PC-3 (cell line): ENCODE data around the gene GRK6. TPM values are rescaled to one million over a fixed set of nuclear protein-coding genes. Genes with fewer than 3 reads are reported as not detected.

ENCODE experiments used
- ATAC-seq: fragments of 200-7000 bp; cut with Tn5 transposase; 2 replicates; pipeline ENCODE4 v1.9.1; 2020; ENCODE audit warnings: mild to moderate bottlenecking, moderate library complexity
- BruUV-seq: library from RNA; stranded (reverse); fragments of 400-500 nt; replicated peaks from 2 replicates; lab custom pipeline; 2021; lab: Mats Ljungman, UMichigan
- CTCF ChIA-PET: fragments of 300-600 bp; sonication (Branson Sonifier 250); formaldehyde crosslinking; loops from one replicate; lab custom pipeline; 2022; ENCODE audit warnings: antibody characterized with exemption; lab: Charles Lee
- POLR2A ChIA-PET: fragments of 300-600 bp; sonication (Branson Sonifier 250); formaldehyde crosslinking; loops from one replicate; lab custom pipeline; 2022; ENCODE audit warnings: antibody characterized with exemption; ENCODE audit not compliant: unreplicated experiment; lab: Charles Lee
- DNase-seq: peaks from one replicate; pipeline ENCODE4 v3.0.0-alpha.2; 2015
- H2AFZ ChIP-seq: fragments of 300-600 bp; sonication (generic); 2 replicates; pipeline ENCODE4 v1.6.0; 2016; ENCODE audit warnings: antibody characterized with exemption, low read length
- H3F3A ChIP-seq: fragments of 300-600 bp; sonication (generic); one replicate; pipeline ENCODE4 v1.6.0; 2017; ENCODE audit warnings: antibody characterized with exemption, low read length, control low read depth, mild to moderate bottlenecking; ENCODE audit not compliant: unreplicated experiment
- H3K27ac ChIP-seq: fragments of 300-600 bp; sonication (generic); 2 replicates; pipeline ENCODE4 v1.5.1; 2016; ENCODE audit warnings: mild to moderate bottlenecking, low read length
- H3K27me3 ChIP-seq: fragments of 300-600 bp; sonication (generic); 2 replicates; pipeline ENCODE4 v1.6.1; 2016; ENCODE audit warnings: low read length, mixed read lengths
- H3K36me3 ChIP-seq: fragments of 300-600 bp; sonication (generic); 2 replicates; pipeline ENCODE4 v1.6.1; 2016; ENCODE audit warnings: low read depth, mixed run types, low read length, mixed read lengths
- H3K4me1 ChIP-seq: fragments of 300-600 bp; sonication (generic); 2 replicates; pipeline ENCODE4 v1.5.1; 2016; ENCODE audit warnings: low read length; ENCODE audit not compliant: insufficient read depth
- H3K4me2 ChIP-seq: fragments of 300-600 bp; sonication (generic); 2 replicates; pipeline ENCODE4 v1.6.0; 2016; ENCODE audit warnings: low read length
- H3K4me3 ChIP-seq: fragments of 300-600 bp; sonication (generic); 2 replicates; pipeline ENCODE4 v1.5.1; 2016; ENCODE audit warnings: mild to moderate bottlenecking, low read length, mixed read lengths
- H3K79me2 ChIP-seq: fragments of 300-600 bp; sonication (generic); 2 replicates; pipeline ENCODE4 v1.6.1; 2017; ENCODE audit warnings: low read length, mixed read lengths
- H3K9ac ChIP-seq: fragments of 300-600 bp; sonication (generic); 2 replicates; pipeline ENCODE4 v1.6.0; 2016; ENCODE audit warnings: mild to moderate bottlenecking, low read length
- H3K9me2 ChIP-seq: fragments of 300-600 bp; sonication (generic); replicated peaks from 2 replicates; pipeline ENCODE4 v1.6.1; 2016; ENCODE audit warnings: mixed run types, low read length, mixed read lengths
- H3K9me3 ChIP-seq: fragments of 300-600 bp; sonication (generic); 2 replicates; pipeline ENCODE4 v1.6.1; 2016; ENCODE audit warnings: low read length, mixed read lengths
- H4K20me1 ChIP-seq: fragments of 300-600 bp; sonication (generic); 2 replicates; pipeline ENCODE4 v1.6.1; 2016; ENCODE audit warnings: low read length, mixed read lengths
- EZH2 ChIP-seq: fragments of 300-600 bp; sonication (generic); IDR thresholded peaks from one replicate; pipeline ENCODE4 v1.6.1; 2017; ENCODE audit warnings: antibody characterized with exemption, mild to moderate bottlenecking, low read length; ENCODE audit not compliant: unreplicated experiment
- EZH2phosphoT487 ChIP-seq: fragments of 300-600 bp; sonication (generic); IDR thresholded peaks from 2 replicates; pipeline ENCODE4 v1.6.1; 2018; ENCODE audit warnings: mild to moderate bottlenecking, antibody characterized with exemption, low read length, borderline replicate concordance
- intact Hi-C: fragments of 100-400 bp; cut with micrococcal nuclease; formaldehyde crosslinking; loops from 2 replicates; pipeline ENCODE4 v1.9.0; 2023
- total RNA-seq: library from RNA; depleted of rRNA; stranded (reverse); fragments of >200 nt; gene quantifications from 2 replicates; pipeline ENCODE4 v1.2.3, GENCODE V29; 2014
- TF ChIP-seq, protein P1 (sequence below): fragments of 300-600 bp; sonication (generic); conservative IDR thresholded peaks from 2 replicates; pipeline ENCODE4 v1.5.1; 2017; ENCODE audit warnings: antibody characterized with exemption, low read depth, mild to moderate bottlenecking, low read length

GRK6 gene
- total RNA-seq, 1 experiment from 2014 or later = 69.9 TPM

DNA sequence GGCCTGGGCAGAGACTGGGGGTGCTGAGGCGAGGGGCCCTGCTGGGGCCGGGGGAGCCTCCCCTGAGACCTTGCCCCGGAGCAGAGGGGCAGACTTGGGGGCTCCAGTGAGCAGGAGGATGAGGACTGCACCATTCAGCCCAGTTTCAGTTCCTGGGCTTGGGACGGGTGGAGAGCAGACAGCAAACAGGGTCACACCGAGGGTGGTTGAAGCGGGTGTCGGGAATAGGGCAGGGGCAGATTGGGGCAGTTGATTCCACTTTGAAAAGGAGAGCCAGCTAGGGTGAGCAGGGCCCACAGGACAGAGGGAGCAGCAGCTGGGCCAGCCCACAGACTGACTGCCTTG, 4.5 kb downstream of the GRK6 start:
- DNase-seq (no peak), ATAC-seq (no peak)
- TF ChIP-seq EZH2phosphoT487 = no peak
- TF ChIP-seq, protein P1, sequence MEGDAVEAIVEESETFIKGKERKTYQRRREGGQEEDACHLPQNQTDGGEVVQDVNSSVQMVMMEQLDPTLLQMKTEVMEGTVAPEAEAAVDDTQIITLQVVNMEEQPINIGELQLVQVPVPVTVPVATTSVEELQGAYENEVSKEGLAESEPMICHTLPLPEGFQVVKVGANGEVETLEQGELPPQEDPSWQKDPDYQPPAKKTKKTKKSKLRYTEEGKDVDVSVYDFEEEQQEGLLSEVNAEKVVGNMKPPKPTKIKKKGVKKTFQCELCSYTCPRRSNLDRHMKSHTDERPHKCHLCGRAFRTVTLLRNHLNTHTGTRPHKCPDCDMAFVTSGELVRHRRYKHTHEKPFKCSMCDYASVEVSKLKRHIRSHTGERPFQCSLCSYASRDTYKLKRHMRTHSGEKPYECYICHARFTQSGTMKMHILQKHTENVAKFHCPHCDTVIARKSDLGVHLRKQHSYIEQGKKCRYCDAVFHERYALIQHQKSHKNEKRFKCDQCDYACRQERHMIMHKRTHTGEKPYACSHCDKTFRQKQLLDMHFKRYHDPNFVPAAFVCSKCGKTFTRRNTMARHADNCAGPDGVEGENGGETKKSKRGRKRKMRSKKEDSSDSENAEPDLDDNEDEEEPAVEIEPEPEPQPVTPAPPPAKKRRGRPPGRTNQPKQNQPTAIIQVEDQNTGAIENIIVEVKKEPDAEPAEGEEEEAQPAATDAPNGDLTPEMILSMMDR = no peak
- no peak for TF ChIP-seq EZH2
- H3F3A ChIP-seq = no peaks in the 10 kb centered on the region
- no peaks in the 10 kb centered on the region for H3K9me3 ChIP-seq
- H3K4me3 ChIP-seq = no peak overlapping the region
- H3K4me1 ChIP-seq = peaks cover 12% of the 10 kb centered on the region
- peaks cover 9% of the 10 kb centered on the region; the same call in 1 of the 2 replicates for H3K36me3 ChIP-seq
- intact Hi-C loops = no loop called here
- H4K20me1 ChIP-seq = 0 out of 2 replicates have a peak, but pooled peaks cover 5% of the 10 kb centered on the region
- POLR2A ChIA-PET = no interaction called here
- no TSS peak for BruUV-seq
- H3K9ac ChIP-seq = no peak overlapping the region
- no peaks in the 10 kb centered on the region for H3K27me3 ChIP-seq
- peaks cover 31% of the 10 kb centered on the region for H3K79me2 ChIP-seq
- CTCF ChIA-PET = no interaction called here
- H3K27ac ChIP-seq = no peak overlapping the region
- H2AFZ ChIP-seq = no peak overlapping the region
- H3K4me2 ChIP-seq = no peak overlapping the region
- no peaks in the 10 kb centered on the region for H3K9me2 ChIP-seq

DNA sequence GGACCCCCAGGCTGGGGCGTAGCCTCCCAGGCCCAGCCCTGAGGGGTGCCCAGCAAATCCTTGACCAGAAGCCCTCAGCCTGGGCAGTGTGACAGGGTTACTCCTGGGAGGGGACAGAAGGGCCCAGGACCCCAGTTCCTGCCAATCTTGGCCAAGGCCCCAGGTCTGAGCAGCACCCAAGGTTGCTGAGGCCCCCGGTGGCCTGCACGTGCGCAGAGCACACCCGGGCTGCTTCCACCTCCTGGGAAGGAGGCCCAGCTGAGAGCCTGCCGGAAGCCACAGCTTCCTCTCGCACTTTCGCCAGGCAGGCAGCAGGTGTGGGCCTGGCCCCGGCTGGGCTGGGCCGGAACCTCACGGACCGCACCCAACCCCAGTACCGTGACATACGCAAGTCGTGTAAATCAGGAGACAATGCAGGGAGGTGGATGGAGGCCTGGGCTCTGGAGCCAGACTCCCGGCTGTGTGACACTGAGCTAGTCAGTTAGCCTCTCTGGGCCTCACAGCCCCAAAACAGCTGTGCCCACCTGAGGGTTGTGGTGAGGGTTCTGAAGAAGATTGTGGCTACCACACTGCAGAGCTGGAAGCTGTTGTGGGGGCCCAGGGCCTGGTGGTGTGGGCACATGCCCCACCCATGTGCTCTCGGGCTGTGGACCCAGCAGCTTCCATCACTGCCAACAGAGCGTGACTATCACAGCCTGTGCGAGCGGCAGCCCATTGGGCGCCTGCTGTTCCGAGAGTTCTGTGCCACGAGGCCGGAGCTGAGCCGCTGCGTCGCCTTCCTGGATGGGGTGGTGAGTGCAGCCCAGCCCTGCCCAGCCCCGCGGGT, 5.1 kb downstream of the GRK6 start:
- no peak overlapping the region for H3K27ac ChIP-seq
- ATAC-seq (no peak), DNase-seq (no peak)
- H3F3A ChIP-seq = no peaks in the 10 kb centered on the region
- 0 out of 2 replicates have a peak, but pooled peaks cover 5% of the 10 kb centered on the region for H4K20me1 ChIP-seq
- intact Hi-C loops = no loop called here
- POLR2A ChIA-PET = interaction anchor here (0.6 kb wide), 1 partner anchor 894 kb away, joined by 3 read pairs; the partner anchor contains the start of gene RNF44
- CTCF ChIA-PET = no interaction called here
- TF ChIP-seq EZH2phosphoT487 (no peak), EZH2 (no peak)
- TF ChIP-seq, protein P1 = no peak
- H3K9ac ChIP-seq = no peak overlapping the region
- H3K4me2 ChIP-seq = no peak overlapping the region
- BruUV-seq = no TSS peak
- H2AFZ ChIP-seq = no peak overlapping the region
- H3K27me3 ChIP-seq = no peaks in the 10 kb centered on the region
- H3K9me3 ChIP-seq = no peaks in the 10 kb centered on the region
- no peak overlapping the region for H3K4me3 ChIP-seq
- H3K79me2 ChIP-seq = peaks cover 31% of the 10 kb centered on the region
- H3K9me2 ChIP-seq = no peaks in the 10 kb centered on the region
- peaks cover 9% of the 10 kb centered on the region; the same call in 1 of the 2 replicates for H3K36me3 ChIP-seq
- peaks cover 12% of the 10 kb centered on the region for H3K4me1 ChIP-seq
